ENCODE results near the gene VMAC. TPM values are rescaled to one million over a fixed set of nuclear protein-coding genes. Genes with fewer than 3 reads are reported as not detected.
A peak's percentile ranks its signal among the peaks of the same experiment; 100 is the strongest.
"Not testable (repeated sequence)": the region's sequence is repeated elsewhere in the genome, so short reads cannot be mapped to it uniquely, and the experiment has no call there.

VMAC gene, protein sequence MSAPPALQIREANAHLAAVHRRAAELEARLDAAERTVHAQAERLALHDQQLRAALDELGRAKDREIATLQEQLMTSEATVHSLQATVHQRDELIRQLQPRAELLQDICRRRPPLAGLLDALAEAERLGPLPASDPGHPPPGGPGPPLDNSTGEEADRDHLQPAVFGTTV
- total RNA-seq (2014; rRNA removed; shearing (Covaris generic)) (3.8 and 4.4 TPM in 2 replicates), polyA plus RNA-seq (2016; fragmentation: Nextera tagmentation; extraction: Ambion mirVana) (1.8 and 2.1 TPM in 2 replicates)

GRCh38 chr19:5904352-5905113, at the start of gene VMAC:
Gene VMAC, plus strand, starts transcription at chr19:5904872. Its CDS starts 19 bp downstream, at chr19:5904891.
- peak within 1 kb of the TSS; percentile 100 for H3K9ac ChIP-seq
- in situ Hi-C loops (cut with MboI): no loop called here
- peak; percentile 100 for DNase-seq
- H4K20me1 ChIP-seq (ENCODE audit: insufficient read depth): no peaks in the 10 kb centered on the region
- peaks cover 9% of the 10 kb centered on the region for H3K4me1 ChIP-seq (ENCODE audit: insufficient read depth)
- no peaks in the 10 kb centered on the region for H3K9me3 ChIP-seq (ENCODE audit: low read depth)
- 1 to 3% methylated on average over 42 to 55 of the region's 61 CpGs for WGBS, 2 experiments (ENCODE audit: low coverage in 1 of 2, low lambda C conversion rate in 2 of 2, missing lambda C conversion rate in 2 of 2)
- H3K79me2 ChIP-seq (ENCODE audit: insufficient read depth): peaks cover 52% of the 10 kb centered on the region
- no peaks in the 10 kb centered on the region for H3K27me3 ChIP-seq (replicated peaks; ENCODE audit: insufficient read depth)
- no peaks in the 10 kb centered on the region for H3K36me3 ChIP-seq (ENCODE audit: low read depth)
- H3K4me2 ChIP-seq (ENCODE audit: unreplicated experiment): peak within 1 kb of the TSS; percentile 96
- TF ChIP-seq EZH2 (IDR thresholded peaks at IDR 0.05; ENCODE audit: insufficient read depth, poor library complexity, severe bottlenecking) (no peak), EZH2phosphoT487 (IDR thresholded peaks at IDR 0.05; ENCODE audit: insufficient read depth, low read depth) (no peak)
- peak within 1 kb of the TSS; percentile 99 for H3K4me3 ChIP-seq
- H3F3A ChIP-seq (ENCODE audit: insufficient read depth): no peaks in the 10 kb centered on the region
- peak within 1 kb of the TSS; percentile 98 for H3K27ac ChIP-seq
- no peaks in the 10 kb centered on the region for H3K9me2 ChIP-seq (ENCODE audit: insufficient read depth)
- peak within 1 kb of the TSS; percentile 84 for H2AFZ ChIP-seq

- H3K79me2 ChIP-seq (ENCODE audit: insufficient read depth); H2AFZ ChIP-seq; in situ Hi-C loops (cut with MboI); H3K9me2 ChIP-seq (ENCODE audit: insufficient read depth); DNase-seq; H3F3A ChIP-seq (ENCODE audit: insufficient read depth); H3K4me2 ChIP-seq (ENCODE audit: unreplicated experiment); H3K27ac ChIP-seq; H3K4me3 ChIP-seq; H3K9me3 ChIP-seq (ENCODE audit: low read depth); H4K20me1 ChIP-seq (ENCODE audit: insufficient read depth); H3K36me3 ChIP-seq (ENCODE audit: low read depth); H3K4me1 ChIP-seq (ENCODE audit: insufficient read depth); H3K9ac ChIP-seq: not testable (repeated sequence)
- WGBS, 2 experiments (ENCODE audit: low coverage in 1 of 2, low lambda C conversion rate in 2 of 2, missing lambda C conversion rate in 2 of 2): 79 to 81% methylated on average over 9 of the region's 9 CpGs
- peaks cover 15% of the 10 kb centered on the region for H3K27me3 ChIP-seq (replicated peaks; ENCODE audit: insufficient read depth)
These were observed 49.5 kb upstream of the VMAC start for GRCh38 chr19:5855151-5855550.

GRCh38 chr19:5857203-5858081, 47.2 kb upstream of the VMAC start:
- no peaks in the 10 kb centered on the region for H3K9me3 ChIP-seq (ENCODE audit: low read depth)
- H3K4me3 ChIP-seq: no peak overlapping the region
- TF ChIP-seq EZH2 (IDR thresholded peaks at IDR 0.05; ENCODE audit: insufficient read depth, poor library complexity, severe bottlenecking): no peak
- no peak for TF ChIP-seq EZH2phosphoT487 (IDR thresholded peaks at IDR 0.05; ENCODE audit: insufficient read depth, low read depth)
- no peaks in the 10 kb centered on the region for H3K4me1 ChIP-seq (ENCODE audit: insufficient read depth)
- DNase-seq: no peak
- no peaks in the 10 kb centered on the region for H4K20me1 ChIP-seq (ENCODE audit: insufficient read depth)
- no peak overlapping the region for H3K4me2 ChIP-seq (ENCODE audit: unreplicated experiment)
- H3K27ac ChIP-seq: no peak overlapping the region
- no peak overlapping the region for H3K9ac ChIP-seq
- no peak overlapping the region for H2AFZ ChIP-seq
- no peaks in the 10 kb centered on the region for H3F3A ChIP-seq (ENCODE audit: insufficient read depth)
- in situ Hi-C loops (cut with MboI): no loop called here
- H3K79me2 ChIP-seq (ENCODE audit: insufficient read depth): no peaks in the 10 kb centered on the region
- H3K9me2 ChIP-seq (ENCODE audit: insufficient read depth): no peaks in the 10 kb centered on the region
- no peaks in the 10 kb centered on the region for H3K36me3 ChIP-seq (ENCODE audit: low read depth)
- WGBS, 2 experiments (ENCODE audit: low coverage in 1 of 2, low lambda C conversion rate in 2 of 2, missing lambda C conversion rate in 2 of 2): 63 to 68% methylated on average over 18 of the region's 18 CpGs
- H3K27me3 ChIP-seq (replicated peaks; ENCODE audit: insufficient read depth): peaks cover 15% of the 10 kb centered on the region

DNA sequence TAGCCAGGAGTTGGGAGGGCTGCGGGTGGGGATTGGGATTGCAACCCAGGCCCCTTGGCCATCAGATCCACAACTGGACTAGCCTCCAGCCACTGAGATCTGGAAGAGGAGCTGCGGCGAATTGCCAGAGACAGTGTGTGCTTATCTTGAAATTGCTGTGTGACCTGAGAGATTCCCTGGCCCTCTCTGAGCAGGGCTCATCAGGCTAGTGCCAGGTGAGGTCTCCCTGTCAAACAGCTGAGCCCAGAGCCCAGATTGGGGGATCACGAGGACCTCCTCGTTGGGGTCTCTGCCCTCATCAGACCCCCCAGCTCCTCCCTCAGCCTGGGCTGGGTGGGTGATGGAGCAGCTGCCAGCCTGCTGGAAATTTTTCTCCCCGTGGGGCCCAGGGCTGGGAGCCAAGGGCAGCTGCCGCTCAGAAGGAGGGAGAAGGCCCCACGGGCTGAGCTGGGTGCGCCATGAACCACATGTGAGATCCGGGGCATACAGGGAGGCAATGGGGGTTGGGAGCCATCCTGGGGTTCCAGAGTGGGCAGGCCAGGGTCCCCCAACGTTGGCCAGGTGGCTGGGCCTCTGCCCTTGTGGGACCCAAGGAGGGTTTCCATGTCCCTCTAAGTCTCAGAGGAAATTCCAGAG, 41.5 kb upstream of the VMAC start:
- Histone ChIP-seq H3K27me3 (replicated peaks; ENCODE audit: insufficient read depth) (0 out of 2 replicates have a peak, but pooled peaks cover under 1% of the 10 kb centered on the region), H3K4me2 (ENCODE audit: unreplicated experiment) (no peak overlapping the region), H3F3A (ENCODE audit: insufficient read depth) (no peaks in the 10 kb centered on the region), H3K36me3 (ENCODE audit: low read depth) (no peaks in the 10 kb centered on the region), H3K9me3 (ENCODE audit: low read depth) (no peaks in the 10 kb centered on the region), H3K27ac (no peak overlapping the region), H3K4me3 (no peak overlapping the region), H3K79me2 (ENCODE audit: insufficient read depth) (no peaks in the 10 kb centered on the region), H3K9ac (no peak overlapping the region), H3K4me1 (ENCODE audit: insufficient read depth) (no peaks in the 10 kb centered on the region), H4K20me1 (ENCODE audit: insufficient read depth) (no peaks in the 10 kb centered on the region), H3K9me2 (ENCODE audit: insufficient read depth) (no peaks in the 10 kb centered on the region), H2AFZ (no peak overlapping the region)
- DNase-seq: no peak
- 35 to 36% methylated on average over 10 to 11 of the region's 11 CpGs for WGBS, 2 experiments (ENCODE audit: low coverage in 1 of 2, low lambda C conversion rate in 2 of 2, missing lambda C conversion rate in 2 of 2)
- in situ Hi-C loops (cut with MboI): no loop called here
- TF ChIP-seq EZH2phosphoT487 (IDR thresholded peaks at IDR 0.05; ENCODE audit: insufficient read depth, low read depth) (no peak), EZH2 (IDR thresholded peaks at IDR 0.05; ENCODE audit: insufficient read depth, poor library complexity, severe bottlenecking) (no peak)

All from GM23248 (cell line).